Raji (cell line): ENCODE measurements around the gene MT1X.

ENCODE experiments used
- POLR2A ChIP-seq: IDR thresholded peaks from 2 replicates; pipeline ENCODE4 v1.6.1; 2011; ENCODE audit warnings: low read depth, low read length, control low read depth; ENCODE audit not compliant: insufficient read depth

Gene MT1X

GRCh38 chr16:56710181-56710737 is 28.0 kb downstream of the MT1X start:
- no peak for TF ChIP-seq POLR2A

- TF ChIP-seq POLR2A = no peak
Observed at GRCh38 chr16:56711862-56712261, 29.6 kb downstream of the MT1X start.

GRCh38 chr16:56713794-56714193 is 31.5 kb downstream of the MT1X start:
- no peak for TF ChIP-seq POLR2A

GRCh38 chr16:56715126-56715525 is 32.9 kb downstream of the MT1X start:
- TF ChIP-seq POLR2A = no peak

- no peak for TF ChIP-seq POLR2A
Observed at GRCh38 chr16:56716761-56717160, 34.5 kb downstream of the MT1X start.

- TF ChIP-seq POLR2A = no peak
Observed at GRCh38 chr16:56722200-56722842, 40.1 kb downstream of the MT1X start.

GRCh38 chr16:56724191-56724590 is 41.9 kb downstream of the MT1X start:
- no peak for TF ChIP-seq POLR2A

GRCh38 chr16:56726283-56726682 is 44.0 kb downstream of the MT1X start:
- no peak for TF ChIP-seq POLR2A

- no peak for TF ChIP-seq POLR2A
Observed at GRCh38 chr16:56726926-56727325, 44.7 kb downstream of the MT1X start.

GRCh38 chr16:56728027-56728426 is 45.8 kb downstream of the MT1X start:
- TF ChIP-seq POLR2A = no peak

GRCh38 chr16:56728980-56729734 is 46.9 kb downstream of the MT1X start:
- TF ChIP-seq POLR2A = no peak

- TF ChIP-seq POLR2A = peak; percentile 90
Observed at GRCh38 chr16:56729735-56730662, 47.7 kb downstream of the MT1X start, which contains the start of gene NUP93. Gene NUP93, plus strand, starts transcription at chr16:56730129. Its CDS starts 18,119 bp downstream, at chr16:56748248.

- TF ChIP-seq POLR2A = 0 out of 2 replicates have a peak, but pooled peaks have one; percentile 36
Observed at GRCh38 chr16:56732366-56732765, 50.1 kb downstream of the MT1X start.

- no peak for TF ChIP-seq POLR2A
Observed at GRCh38 chr16:56732832-56733231, 50.6 kb downstream of the MT1X start.
